Uterus (tissue), 2 donors: ENCODE measurements around the gene MMP13.
"Not testable (repeated sequence)": the region's sequence is repeated elsewhere in the genome, so short reads cannot be mapped to it uniquely, and the experiment has no call there.

Source experiments
- POLR2A ChIP-seq, 2 donors: fragments of 450-650 bp; IDR thresholded peaks; one replicate each; pipeline ENCODE4 v1.6.1; 2016; ENCODE audit warnings: antibody characterized with exemption in 2 of 2, mild to moderate bottlenecking in 1 of 2, moderate library complexity in 1 of 2
- TF ChIP-seq, protein P1 (sequence below), 4 experiments: fragments of 200-600 bp in 2 of 4; fragments of 450-650 bp in 2 of 4; sonication (generic) in 2 of 4; IDR thresholded peaks; one replicate each; pipeline ENCODE4 v1.5.1; 2016 to 2019; ENCODE audit warnings: antibody characterized with exemption in 4 of 4, mild to moderate bottlenecking in 2 of 4, moderate library complexity in 1 of 4

DNA sequence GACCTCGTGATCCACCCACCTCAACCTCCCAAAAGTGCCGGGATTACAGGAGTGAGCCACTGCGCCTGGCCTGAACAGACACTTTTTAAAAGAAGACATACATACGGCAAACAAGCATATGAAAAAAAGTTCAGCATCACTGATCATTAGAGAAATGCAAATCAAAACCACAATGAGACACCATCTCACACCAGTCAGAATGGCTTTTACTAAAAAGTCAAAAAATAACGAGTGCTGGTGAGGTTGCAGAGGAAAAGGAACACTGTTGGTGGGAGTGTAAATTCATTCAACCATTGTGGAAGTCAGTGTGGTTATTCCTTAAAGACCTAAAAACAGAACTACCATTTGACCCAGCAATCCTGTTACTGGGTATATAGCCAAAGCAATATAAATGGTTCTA is 48.7 kb upstream of the MMP13 start:
- TF ChIP-seq, protein P1, sequence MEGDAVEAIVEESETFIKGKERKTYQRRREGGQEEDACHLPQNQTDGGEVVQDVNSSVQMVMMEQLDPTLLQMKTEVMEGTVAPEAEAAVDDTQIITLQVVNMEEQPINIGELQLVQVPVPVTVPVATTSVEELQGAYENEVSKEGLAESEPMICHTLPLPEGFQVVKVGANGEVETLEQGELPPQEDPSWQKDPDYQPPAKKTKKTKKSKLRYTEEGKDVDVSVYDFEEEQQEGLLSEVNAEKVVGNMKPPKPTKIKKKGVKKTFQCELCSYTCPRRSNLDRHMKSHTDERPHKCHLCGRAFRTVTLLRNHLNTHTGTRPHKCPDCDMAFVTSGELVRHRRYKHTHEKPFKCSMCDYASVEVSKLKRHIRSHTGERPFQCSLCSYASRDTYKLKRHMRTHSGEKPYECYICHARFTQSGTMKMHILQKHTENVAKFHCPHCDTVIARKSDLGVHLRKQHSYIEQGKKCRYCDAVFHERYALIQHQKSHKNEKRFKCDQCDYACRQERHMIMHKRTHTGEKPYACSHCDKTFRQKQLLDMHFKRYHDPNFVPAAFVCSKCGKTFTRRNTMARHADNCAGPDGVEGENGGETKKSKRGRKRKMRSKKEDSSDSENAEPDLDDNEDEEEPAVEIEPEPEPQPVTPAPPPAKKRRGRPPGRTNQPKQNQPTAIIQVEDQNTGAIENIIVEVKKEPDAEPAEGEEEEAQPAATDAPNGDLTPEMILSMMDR (IDR thresholded peaks at IDR 0.05) = not testable (repeated sequence)
- not testable (repeated sequence) for TF ChIP-seq POLR2A (IDR thresholded peaks at IDR 0.05)
